Astrocyte of the spinal cord (primary cell): ENCODE data around the gene SLC38A3.

Source experiments
- DNase-seq: peaks from one replicate; pipeline ENCODE4 v3.0.0; 2011; ENCODE audit warnings: low read depth, low spot score
- H3K4me3 ChIP-seq: 2 replicates; pipeline ENCODE4 v1.5.1; 2011; ENCODE audit warnings: low read depth, mild to moderate bottlenecking, low read length, moderate library complexity
- in situ Hi-C: cut with HindIII; loops from 2 replicates; pipeline ENCODE4 v1.10.0; 2017; ENCODE audit warnings: low sequenced_read_pairs
- TF ChIP-seq, protein P1 (sequence below): IDR thresholded peaks from 2 replicates; pipeline ENCODE4 v1.5.1; 2012; ENCODE audit warnings: low read depth, mild to moderate bottlenecking, low read length, inconsistent platforms

SLC38A3 gene

DNA sequence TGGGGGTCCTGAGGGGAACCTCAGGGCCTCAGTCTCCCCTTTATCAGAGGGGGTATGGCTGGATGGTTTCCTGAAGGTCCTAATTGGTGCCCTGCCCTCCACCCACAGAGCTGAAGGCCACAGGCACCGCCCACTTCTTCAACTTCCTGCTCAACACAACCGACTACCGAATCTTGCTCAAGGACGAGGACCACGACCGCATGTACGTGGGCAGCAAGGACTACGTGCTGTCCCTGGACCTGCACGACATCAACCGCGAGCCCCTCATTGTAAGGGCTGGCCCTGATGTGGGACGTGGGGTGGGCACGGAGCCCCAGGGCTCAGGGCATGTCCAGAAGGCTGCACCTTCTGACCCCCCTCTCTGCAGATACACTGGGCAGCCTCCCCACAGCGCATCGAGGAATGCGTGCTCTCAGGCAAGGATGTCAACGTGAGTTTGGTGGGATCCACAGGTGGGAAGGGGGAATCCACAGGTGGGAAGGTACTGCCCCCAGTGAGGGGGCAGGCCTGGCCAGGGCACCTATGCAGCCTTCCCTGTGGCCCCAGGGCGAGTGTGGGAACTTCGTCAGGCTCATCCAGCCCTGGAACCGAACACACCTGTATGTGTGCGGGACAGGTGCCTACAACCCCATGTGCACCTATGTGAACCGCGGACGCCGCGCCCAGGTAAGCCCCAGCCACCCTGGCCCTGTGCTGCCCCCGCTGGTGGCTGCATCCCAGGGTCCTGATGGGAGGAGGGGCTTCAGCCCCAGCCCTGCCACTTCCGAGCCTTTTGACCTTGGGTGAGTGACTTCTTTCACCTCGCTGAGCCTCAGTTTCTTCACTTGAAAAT lies 31.2 kb upstream of the SLC38A3 start:
- no peak for DNase-seq
- no peak overlapping the region for H3K4me3 ChIP-seq
- in situ Hi-C loops, result no loop called here
- TF ChIP-seq, protein P1, sequence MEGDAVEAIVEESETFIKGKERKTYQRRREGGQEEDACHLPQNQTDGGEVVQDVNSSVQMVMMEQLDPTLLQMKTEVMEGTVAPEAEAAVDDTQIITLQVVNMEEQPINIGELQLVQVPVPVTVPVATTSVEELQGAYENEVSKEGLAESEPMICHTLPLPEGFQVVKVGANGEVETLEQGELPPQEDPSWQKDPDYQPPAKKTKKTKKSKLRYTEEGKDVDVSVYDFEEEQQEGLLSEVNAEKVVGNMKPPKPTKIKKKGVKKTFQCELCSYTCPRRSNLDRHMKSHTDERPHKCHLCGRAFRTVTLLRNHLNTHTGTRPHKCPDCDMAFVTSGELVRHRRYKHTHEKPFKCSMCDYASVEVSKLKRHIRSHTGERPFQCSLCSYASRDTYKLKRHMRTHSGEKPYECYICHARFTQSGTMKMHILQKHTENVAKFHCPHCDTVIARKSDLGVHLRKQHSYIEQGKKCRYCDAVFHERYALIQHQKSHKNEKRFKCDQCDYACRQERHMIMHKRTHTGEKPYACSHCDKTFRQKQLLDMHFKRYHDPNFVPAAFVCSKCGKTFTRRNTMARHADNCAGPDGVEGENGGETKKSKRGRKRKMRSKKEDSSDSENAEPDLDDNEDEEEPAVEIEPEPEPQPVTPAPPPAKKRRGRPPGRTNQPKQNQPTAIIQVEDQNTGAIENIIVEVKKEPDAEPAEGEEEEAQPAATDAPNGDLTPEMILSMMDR, result no peak

DNA sequence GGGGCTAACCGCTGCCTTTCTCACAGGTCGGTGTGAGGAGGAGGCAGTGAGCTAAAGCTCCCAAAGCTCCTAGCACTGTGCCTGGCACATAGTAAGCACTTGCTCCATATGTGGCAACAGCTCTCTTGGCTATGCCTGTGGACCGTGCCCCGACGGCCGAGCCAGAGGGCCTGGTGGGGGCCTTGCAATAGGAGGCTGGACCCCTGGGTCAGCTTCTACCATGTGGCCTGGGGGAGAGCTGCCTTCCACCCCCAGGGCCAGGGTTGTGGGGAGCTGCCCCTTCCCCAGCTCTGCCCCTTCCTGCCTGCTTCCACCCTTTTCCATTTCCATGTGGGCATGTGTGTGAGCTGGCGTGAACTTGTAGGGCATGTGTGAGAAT lies 30.6 kb upstream of the SLC38A3 start:
- TF ChIP-seq, protein P1, result no peak
- DNase-seq, result no peak
- H3K4me3 ChIP-seq, result no peak overlapping the region
- in situ Hi-C loops, result no loop called here

DNA sequence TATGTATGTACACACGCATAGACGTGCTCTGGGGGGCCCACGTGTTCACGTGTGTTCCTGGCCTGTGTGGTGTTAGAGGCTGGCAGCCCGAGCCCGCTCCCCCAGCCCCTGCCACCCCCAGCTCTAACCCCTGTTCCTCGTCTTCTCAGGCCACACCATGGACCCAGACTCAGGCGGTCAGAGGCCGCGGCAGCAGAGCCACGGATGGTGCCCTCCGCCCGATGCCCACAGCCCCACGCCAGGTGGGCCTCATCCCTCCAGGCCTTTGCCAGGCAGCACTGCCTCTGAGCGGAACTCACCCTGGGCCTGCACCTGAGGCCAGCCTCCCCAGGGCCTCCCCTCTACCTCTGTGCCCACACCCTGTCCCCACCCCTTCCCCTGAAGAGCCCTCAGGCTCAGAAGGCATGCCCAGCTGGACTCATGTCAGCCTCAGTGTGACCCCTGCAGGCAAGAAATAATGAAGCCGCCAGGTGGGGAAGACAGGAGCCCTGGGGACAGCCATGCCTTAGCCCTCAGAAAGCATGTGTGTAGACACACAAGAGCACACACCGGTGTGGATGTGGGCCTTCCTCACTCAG lies 30.0 kb upstream of the SLC38A3 start:
- TF ChIP-seq, protein P1, result no peak
- no peak for DNase-seq
- no peak overlapping the region for H3K4me3 ChIP-seq
- in situ Hi-C loops, result no loop called here

DNA sequence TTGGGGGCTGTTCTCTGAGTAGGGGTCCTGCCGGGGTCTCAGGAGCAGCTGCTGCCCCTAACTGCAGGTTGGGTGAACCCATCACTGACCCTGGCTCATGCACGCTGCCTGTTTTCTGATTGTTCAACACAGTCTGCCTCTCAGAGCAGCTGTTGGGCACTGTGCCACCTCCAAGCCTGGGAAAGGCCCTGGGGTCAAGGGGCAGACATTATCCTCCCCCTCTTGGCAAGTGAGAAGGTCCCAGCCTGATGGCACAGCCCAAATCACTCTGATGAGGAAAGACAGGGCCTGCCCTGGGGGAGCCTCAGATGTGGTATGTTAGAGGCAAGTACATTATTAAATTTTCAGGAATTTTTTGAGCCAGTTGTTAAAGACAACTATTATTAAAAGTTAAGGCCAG lies 27.7 kb upstream of the SLC38A3 start:
- in situ Hi-C loops, result no loop called here
- TF ChIP-seq, protein P1, result no peak
- no peak for DNase-seq
- H3K4me3 ChIP-seq, result no peak overlapping the region

DNA sequence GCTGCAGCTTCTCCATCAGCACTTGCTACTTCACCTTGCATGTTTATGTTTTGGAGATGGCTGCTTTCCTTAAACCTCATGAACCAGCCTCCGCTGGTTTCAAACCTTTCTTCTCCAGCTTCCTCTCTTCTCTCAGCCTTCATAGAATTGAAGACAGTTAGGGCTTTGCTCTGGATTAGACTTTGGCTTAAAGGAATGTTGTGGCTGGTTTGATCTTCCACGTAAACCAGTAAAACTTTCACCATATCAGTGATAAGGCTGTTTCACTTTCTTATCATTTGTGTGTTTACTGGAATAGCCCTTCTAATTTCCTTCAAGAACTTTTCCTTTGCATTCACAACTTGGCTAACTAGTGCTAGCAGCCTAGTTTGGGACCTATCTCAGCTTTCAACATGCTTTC lies 25.4 kb upstream of the SLC38A3 start:
- TF ChIP-seq, protein P1, result no peak
- DNase-seq, result no peak
- in situ Hi-C loops, result no loop called here
- H3K4me3 ChIP-seq, result no peak overlapping the region

DNA sequence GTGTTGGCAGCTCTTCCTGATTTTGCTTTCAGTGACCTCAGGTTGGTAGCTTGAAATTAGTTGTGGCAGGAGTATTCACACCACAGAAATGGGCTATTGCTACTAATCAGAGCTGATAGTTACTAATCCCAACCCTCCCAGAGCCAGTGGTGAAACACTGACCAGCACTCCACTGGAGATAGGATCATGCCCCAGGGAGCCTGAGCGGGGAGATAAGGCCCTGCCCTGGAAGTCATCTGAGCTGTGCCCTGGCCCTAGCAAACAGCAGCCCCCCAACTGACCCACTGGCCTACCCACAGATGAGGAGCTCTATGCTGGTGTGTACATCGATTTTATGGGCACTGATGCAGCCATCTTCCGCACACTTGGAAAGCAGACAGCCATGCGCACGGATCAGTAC lies 23.1 kb upstream of the SLC38A3 start:
- in situ Hi-C loops, result no loop called here
- DNase-seq, result no peak
- TF ChIP-seq, protein P1, result no peak
- no peak overlapping the region for H3K4me3 ChIP-seq
